DMS53 (cell line): ENCODE results near the gene ZC3H13.

Experiments used
- DNase-seq: peaks from one replicate; lab custom pipeline; 2025; lab: John Stamatoyannopoulos, UW

The ZC3H13 gene

DNA sequence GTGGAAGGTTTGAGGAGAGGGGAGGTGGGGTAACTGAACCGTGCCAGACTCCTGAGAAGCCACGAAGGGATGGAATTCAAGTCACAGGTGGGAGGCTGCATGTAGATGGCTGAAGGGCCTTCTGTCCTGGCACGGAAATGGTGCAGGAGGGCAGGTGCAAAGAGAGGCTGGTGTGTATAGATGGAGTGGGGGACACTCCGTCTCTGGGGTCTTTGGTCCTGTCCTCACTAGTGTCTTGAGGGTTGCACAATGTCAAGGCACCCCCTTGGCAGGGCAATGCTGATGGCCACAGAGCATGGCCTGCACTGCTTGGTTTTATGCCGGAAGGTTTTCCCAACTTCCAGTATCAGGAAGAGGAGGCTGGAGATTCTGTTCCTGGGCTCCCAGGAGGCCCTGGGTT is 118.3 kb downstream of the ZC3H13 start:
- DNase-seq, result no peak

DNA sequence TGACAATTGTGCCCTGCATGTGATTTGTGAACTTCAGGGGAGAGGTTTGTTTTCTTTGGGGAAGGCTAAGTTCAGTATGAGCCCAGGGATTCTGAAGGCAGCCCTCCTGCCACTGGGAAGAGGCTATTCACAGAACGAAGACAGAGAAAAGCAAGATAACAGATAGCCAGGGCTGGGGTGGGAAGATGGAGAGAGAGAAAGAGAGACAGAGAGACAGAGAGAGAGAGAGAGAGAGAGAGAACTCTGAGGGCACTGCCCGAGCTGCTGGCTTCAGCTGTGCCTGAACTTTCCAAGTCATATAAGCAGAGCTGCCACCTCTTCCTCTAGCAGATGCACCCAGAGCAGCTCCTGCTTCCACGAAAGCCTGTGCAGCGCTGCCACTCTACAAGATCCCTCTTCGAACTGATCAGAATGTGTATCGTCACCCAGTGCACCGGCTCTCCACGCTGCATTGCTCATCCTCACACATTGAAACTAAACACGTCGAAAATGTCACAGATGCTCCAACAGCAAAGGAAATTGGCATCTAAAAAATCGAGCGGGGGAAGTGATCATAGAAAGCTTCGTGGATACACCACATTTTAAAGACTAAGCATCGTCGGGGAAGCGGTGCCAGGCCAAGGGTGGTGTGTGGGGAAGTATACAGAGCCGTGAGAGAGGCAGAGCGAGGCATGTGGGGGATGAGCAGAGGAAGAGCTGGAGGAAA is 119.2 kb downstream of the ZC3H13 start:
- no peak for DNase-seq

DNA sequence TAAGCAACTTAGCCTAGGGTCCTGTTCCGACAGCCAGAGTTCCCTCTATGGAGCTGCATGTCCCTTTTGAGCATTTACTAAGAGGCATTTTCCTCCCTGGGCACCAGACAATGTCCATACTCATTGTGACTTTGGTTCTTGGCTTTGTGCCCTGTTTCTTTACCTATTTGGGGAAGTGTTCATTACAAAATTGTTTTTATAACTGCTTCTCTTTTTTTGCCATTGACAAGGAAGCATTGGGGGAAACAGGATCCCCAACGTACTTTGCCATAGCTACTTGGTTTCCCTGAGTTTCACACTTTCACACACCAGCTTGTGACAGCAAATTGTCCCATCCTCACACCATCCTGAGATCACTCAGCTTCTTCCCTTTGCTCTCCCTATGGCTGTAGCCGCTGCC is 119.9 kb downstream of the ZC3H13 start:
- no peak for DNase-seq

DNA sequence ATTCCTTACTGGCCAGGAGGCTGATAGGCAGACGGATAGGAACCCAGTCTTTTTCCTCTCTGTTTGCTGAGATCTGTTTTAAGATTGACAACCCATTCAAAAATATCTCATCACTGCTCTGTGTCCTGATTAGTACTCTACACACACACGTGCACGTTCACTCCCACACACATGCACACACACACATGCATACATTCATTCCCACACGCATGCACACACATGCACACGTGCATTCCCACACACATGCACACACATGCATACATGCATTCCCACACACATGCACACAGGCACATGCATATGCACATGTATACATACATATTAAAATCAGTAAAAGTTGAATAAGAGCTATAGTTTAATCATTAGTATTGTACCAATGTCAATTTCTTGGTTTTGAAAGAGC is 120.4 kb downstream of the ZC3H13 start:
- no peak for DNase-seq

DNA sequence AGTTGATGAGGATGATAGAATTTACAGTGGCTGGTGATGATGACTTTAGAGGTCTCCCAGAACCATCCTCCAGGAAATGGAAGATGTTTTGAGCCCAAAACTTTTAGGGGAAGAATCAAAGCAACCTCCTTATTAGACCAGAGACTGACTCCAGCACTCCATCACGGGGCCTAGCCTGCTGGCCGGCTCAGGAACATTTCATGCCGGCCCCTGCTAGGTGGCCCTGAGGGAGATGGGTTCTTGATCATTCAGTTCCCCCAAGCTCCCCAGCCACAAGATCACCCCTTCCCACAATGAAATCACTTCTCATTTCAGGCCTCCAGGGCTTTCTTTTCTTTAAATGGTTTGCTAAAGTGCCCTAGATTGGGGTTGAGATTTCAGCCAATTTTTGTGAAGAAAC is 121.3 kb downstream of the ZC3H13 start:
- DNase-seq, result no peak

DNA sequence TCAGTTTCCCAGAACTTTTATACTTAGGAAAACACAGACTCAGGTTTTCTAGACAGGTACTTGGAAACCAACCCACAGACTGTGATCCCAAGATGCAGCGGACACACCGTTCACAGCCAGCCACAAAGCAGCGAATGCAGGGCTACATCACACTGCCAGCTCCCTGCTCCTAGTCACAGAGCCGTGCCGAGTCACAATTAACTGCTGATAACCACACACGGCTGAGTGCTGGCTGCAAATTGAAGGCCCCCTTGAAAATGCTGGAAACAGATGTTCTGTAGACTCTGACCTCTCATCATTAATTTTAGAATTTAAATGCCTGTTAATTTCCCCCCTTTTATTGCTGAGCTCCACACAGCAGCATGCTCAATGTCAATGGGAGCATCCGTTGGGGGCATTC is 122.4 kb downstream of the ZC3H13 start:
- DNase-seq, result no peak

DNA sequence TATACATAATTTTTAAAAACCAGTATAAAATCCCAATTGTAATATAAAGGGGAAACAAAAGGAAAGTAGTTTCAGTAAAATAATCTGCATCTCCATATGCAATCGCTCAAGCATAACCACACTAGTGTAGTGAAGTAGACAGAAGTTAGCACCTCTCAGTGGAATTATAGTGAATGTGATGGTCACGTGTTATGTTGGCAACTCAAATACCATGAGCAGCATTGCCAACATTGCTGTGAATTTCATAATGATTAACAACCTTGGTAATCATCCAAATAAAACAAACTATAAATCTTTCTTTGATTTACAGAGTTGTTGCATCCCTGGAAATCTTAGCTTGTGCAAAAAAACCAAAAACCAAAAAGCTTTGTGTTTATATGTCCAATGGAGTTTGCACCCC is 123.7 kb downstream of the ZC3H13 start:
- peak; percentile 11 for DNase-seq

DNA sequence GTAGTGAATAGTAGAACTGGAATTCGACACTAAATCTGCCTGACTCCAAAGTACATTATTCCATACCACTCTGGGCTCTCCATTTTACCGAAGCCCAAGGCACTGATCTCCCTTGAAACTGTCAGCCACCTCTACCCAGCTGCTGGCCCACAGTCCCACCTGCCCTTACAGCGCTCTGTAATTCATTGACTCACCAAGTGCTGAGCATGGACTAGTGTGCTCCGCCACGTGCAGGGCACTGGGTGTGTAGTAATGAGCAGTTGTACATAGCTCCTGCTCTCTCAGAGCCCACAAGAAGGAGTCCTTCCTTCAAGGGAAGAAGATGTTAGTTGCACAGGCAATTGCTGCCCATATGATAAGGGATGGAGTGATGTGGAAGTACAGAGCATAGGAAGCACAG is 124.4 kb downstream of the ZC3H13 start:
- no peak for DNase-seq

DNA sequence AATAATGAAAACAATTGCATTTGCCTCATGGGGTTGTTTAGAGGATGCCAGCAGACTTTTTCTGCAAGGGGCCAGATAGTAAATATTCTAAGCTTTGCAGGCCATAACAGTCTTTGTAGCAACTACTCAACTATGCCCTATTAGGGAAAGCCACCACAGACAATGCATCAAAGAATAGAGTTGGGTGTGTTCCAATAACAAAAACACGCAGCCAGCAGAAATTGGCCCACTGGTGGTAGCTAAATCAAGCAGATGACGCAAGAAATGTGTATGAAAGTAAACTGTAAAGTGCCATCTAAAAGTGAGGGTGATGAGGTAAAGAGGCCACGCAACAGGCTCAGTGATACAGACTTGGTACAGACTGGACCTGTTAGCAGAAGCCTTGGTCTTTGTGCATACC is 125.8 kb downstream of the ZC3H13 start:
- DNase-seq, result no peak

DNA sequence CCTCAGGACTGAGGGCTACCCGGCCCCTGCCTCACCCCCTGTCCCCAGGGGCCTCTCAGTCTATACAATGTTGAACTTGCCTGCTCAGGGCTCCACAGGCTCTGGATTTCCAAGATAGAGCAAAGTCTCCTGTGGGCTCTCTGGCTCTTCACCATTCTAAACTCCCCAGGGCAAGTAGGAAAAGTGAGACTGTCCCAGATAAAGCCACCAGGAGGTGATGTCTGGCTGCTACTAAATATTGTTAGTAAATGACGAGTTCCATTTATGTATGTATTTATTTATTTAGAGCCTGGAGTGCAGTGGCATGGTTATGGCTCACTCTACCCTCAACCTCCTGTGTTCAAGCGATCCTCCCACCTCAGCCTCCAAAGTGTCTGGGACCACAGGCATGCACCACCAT is 127.4 kb downstream of the ZC3H13 start:
- DNase-seq, result peak; percentile 10

DNA sequence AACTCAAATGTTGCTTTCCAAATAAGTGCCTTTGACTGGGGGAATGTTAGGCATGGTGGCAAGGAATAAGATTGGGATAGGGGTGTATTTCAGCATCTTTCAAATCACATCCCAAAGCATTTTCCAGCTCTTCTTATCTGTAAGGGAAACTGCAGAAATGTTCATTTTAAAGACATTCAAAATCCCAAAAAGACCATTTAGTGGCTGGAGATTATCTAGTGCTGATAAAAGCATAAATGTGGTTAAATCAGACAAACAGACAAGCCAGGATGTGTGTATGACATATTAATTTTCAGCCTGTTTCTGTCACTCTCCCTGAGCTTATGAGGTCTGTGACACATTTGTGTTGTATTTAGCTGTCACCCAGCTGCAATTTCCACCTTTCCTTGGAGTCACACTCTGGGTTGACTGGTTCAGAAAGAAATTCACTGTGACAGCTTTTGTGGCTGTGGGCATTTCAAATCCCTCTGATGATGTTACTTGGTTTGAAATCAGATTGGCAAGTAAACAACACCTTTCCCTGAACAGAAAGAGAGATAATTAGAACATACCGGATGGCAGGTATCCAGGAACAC is 131.3 kb downstream of the ZC3H13 start:
- DNase-seq, result no peak

DNA sequence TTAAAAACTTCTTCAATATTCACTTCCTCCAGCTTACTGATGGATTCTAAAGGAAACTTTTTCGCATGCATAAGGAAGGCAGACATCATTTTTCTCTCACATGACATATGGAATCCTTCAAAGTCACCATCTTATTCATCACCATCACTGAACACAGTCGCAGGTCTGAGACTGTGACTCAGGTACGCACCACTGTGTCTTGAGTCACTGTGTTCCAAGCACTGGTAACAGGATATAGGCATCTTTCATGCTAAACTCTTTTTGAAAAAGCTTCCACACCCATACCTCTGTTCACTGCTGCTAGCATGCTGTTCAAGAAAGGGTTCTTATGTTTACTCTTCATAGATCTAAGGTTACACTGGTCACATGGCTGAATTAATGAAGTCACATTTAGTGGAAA is 133.9 kb downstream of the ZC3H13 start:
- DNase-seq, result no peak

DNA sequence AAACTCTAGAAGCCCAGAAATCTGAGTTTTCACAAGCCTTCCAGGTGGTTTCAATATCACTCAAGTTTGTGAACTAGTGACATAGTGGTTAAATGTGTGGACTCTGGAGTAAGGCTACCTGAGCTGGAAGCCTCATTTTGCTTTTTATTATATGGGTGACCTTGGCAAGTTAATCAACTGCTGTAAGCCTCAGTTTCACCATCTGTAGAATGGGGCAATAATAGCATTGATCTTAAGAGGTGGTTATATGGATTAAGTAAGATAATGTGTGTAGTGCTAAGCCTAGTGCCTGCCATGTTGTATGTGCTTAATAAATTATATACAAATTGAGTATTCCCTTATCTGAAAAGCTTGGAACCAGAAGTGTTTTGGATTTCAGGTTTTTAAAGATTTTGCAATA is 135.5 kb downstream of the ZC3H13 start:
- no peak for DNase-seq

DNA sequence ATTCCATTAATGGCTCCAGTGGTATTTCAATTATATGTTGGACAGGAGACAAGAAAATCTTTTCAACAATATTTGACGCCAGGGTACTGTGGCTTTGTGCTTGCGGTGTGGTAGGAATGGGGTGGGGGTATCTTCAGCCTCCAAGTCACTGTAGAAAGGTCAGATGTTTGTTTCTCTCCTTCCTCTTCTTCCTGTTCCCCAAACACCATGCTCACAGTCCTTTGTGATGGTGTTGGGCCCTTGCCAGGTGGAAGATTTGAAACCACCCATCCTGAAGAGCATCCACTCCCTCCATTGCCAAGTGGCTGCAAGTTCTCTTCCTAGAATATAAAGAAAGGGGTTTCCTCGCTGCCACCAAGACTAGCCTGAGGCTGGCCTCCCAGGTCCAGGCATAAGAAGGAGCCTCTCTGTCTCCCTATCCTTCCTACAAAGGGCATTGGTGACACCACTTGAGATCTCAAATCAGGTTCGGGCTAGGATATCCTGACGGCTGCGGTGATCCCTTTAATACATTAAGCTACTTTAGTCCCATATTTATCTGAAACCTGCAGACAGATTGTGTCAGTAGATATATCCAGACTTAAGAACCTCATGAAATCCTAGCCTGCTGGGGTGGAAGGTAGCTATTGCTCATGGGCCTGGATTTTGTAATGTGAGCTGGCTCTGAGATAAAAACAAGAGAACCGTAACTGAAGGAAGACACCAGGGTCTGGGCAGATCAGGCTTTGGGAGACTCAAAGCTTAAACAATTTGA is 136.7 kb downstream of the ZC3H13 start:
- DNase-seq, result no peak

DNA sequence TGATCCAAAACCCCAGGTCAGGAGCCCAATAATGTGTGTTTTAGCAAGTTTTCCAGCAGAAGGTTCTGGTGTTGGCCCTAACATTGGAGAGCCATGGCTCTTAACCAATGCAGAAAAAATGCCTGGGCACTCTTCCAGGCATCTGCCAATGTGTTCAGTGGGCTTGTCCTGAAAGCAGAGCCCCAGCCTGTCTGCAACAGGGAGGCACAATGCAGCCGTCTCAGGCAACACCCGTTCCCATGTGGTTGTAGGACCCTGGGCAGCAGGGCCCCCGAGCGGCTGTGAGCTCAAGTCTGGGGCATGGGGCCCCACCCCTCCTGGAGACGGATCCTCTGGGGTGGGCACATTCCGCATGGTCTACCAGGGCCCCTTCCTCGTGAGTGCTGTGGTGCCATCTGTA is 142.9 kb downstream of the ZC3H13 start:
- DNase-seq, result no peak

DNA sequence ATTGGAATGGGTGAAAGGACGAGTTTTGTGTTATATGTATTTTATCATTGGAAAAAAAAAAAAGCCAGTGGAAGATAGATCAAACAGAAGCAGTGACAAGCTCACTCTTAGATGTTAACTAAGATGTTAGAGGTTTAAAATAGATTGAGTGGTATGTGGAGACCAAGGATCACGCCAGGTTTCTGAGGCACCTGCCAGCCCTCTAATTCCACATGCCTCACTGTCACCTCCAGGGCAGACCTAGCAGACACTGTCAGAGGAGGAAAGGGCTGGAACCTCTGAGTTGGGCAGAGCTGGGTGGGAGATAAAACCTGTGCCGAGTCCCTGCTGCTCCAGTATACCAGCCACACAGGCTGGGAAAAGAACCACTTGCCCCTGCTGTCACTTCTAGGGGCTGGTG is 143.5 kb downstream of the ZC3H13 start:
- DNase-seq, result no peak

DNA sequence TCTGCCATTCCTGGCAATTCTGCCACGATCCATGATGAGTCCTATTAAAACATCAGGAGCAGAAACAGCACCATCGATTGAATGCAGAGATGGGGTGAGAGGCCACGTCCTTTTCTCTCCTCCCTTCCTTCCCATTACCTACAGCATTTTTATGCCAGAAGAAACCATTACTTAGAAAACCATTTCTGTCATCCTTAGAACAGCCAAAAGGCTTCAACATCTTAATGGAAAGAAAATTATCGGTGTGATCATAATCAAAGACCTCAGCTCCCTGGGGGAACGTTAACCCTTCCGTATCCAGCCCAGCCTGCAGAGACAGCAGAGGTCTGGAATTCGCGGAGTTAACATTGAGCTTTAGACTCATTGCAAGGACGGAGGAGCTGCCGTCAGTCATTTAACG is 145.0 kb downstream of the ZC3H13 start:
- no peak for DNase-seq
